Posterior cingulate gyrus (tissue), 11 donors: Measurements from ENCODE around the gene ROBO1.

Source experiments
- DNase-seq, 10 donors: peaks; one replicate each; pipeline versions ENCODE4 v3.0.0 to v3.0.0-alpha.2; 2020 to 2021; ENCODE audit warnings: mixed read lengths in 3 of 10
- intact Hi-C: fragments of 100-400 bp; cut with DNase I; formaldehyde crosslinking; loops from one replicate; pipeline ENCODE4 v1.15.1; 2023

Gene ROBO1

DNA sequence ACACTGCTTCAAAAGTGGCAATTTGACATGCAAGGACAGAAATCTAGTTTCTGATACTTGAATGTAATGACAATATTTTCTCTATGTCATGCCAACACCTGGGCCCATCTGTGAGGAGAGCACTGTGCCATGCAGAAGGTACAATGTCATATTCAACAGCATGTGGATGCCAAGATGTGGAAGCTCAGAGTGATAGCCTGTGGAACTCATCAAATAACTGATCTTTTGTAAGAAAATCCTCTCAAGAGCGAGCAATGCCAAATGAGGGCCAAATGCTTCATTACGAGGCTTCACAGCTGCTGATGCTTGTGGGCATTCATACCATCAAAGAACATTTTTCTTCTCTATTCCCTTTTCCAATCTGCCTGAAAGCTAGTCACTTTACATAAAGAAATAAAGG, 95.1 kb downstream of the ROBO1 start:
- DNase-seq: no peak
- intact Hi-C loops: no loop called here

DNA sequence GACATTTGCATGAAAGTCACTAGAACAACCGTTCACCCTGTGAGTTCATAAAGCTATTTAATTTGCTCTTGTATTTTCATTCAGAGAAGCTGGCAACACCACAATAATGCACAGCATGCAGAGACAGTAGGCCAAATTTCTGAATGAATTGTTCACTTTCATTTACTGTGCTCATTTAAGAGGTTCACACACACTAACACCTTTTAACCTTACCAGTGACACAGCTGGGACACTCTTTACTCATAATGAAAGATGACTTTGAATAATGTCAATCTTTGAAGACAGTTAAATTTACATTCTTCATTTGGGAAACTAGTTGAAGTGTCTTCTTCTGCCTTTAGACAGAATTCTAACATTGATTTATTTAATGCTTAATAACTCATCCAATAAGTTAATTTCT, 95.7 kb downstream of the ROBO1 start:
- intact Hi-C loops: no loop called here
- DNase-seq: no peak

DNA sequence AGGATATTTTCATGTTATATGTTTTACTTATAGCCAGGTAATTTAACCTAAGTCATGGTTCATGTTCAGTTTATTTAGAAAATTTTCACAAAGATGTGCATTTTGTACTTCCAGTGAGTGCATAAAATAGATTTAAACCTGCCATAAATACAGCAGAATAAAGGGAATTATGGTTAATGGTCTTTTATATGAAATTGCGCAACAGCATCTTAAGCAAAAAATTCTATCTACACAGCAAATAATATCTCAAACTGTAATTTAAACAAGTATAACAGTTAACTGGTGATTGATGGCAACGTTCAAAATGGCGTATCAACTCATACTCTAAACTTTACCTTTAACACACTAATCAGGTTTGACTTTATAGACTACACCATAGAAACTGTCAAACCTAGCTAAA, 97.6 kb downstream of the ROBO1 start:
- DNase-seq: no peak
- intact Hi-C loops: no loop called here

DNA sequence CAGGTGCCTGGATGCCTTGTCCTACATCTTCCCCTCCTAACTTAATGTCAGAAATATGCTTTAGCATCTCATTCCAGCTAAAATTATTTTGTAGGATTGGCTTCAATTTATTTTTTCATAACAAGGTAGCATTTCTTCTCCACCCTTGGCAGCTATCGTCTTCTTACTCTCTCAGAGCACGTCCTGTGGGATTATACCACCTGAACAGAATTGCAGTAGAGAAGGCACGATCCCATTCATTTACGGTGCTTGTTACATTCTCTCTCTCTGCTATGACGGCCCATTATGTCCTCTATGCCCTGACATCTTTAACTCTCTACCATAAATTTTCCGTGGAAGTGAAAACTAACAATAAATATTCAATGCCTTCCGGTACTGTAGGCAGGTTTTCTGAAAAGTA, 103.3 kb downstream of the ROBO1 start:
- no peak for DNase-seq
- intact Hi-C loops: no loop called here

DNA sequence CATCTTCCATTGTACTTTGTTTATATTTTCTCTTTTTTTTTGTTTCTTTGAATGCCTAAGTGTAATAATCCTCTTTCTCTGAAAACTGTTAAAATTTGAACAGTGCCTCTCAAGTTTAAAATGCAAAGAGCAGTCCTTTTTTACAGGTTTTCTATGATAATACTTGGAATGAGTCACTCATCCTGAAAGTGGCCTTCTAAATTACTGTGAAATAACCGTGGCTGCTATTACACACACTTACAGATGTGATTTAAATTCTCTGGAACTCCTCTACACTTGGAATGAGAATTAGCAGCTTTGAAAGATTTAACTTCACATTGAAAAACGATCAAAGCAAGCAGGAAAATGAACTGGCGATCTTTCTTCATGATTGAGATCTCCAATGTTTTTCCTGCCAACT, 105.9 kb downstream of the ROBO1 start:
- no peak for DNase-seq
- intact Hi-C loops: no loop called here

DNA sequence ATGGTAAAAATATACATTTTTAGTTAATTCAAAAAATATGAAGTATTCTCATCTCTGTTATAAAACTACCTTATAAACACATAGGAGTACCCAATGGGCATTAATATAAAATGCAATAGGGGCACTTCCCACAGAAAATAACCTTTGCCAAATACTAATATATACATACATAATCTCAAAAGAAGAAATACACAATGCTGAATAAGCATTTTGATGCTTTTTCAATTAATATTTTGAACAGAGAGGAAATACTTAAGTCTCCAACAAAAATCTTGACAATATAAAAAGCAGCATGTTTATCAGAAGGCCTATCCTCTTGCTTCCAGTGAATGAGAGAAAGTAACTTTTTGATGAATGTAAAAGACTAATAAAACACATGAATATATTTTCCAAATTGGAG, 110.7 kb downstream of the ROBO1 start:
- no peak for DNase-seq
- intact Hi-C loops: no loop called here

DNA sequence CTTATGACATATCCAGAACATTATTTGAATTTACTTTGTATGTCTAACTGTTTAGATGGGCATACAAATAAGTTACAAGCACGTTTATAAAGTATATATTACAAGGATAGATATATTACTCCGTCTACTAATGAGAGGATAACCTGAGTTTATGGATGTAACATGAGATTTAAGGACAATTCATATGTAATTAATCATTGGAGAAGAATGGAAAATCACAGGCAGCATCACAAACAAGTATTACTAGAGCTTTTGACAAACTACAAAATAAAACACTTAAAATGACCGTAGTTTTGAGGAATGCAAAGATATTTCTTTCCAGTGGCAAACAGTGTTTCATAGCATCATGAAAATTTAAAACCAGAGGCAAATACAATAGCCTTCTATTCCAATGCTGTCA, 113.8 kb downstream of the ROBO1 start:
- no peak for DNase-seq
- intact Hi-C loops: no loop called here

DNA sequence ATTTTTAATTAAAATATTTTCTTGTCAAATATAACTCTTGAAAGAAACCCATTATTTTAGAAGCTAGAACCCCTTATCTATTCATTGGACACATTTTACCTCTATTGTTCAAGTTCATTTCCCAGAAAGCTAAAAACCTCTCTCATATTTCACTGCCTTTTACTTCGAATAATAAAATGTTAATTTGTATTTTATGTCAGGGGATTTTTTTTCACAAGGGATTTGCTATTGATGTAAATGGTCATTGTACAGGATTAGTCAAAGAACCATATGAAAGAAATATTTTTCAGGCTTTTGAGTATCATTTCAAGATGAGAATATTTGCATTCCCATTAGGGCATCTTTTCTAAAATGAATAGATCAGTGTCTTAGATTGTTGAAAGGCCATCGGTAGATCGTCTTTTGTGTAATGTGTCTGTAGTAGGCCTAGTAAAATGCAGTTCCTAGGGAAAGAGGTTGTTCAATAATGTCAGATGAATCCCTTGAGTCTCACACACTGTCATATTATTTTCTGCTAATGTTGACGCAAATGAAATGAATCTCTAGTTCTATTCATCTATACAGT, 114.5 kb downstream of the ROBO1 start:
- intact Hi-C loops: no loop called here
- no peak for DNase-seq

DNA sequence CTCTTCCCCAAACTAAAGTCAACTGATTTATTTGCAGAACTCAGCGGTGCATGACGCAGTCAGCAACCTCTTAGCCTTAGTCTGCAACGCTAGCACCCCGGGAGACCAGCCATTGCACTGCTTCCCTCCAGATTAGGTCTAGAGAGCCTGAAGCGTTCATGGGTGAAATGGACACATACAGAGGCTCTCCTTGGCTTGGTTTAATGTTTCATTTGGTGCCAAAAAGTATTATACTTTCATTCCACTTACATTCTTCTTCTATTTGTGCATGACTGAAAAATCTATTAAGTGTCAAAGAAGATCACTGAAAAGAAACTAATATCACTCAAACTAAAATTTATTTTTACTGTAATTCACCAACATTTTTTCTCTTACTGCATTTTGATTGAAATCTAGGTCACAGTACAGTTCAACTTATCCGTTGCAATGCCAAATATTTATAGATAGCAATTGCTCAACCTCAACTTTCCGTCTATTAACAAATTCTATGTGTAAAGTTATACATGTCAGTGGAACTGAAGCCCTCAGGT, 116.2 kb downstream of the ROBO1 start:
- intact Hi-C loops: no loop called here
- no peak for DNase-seq

DNA sequence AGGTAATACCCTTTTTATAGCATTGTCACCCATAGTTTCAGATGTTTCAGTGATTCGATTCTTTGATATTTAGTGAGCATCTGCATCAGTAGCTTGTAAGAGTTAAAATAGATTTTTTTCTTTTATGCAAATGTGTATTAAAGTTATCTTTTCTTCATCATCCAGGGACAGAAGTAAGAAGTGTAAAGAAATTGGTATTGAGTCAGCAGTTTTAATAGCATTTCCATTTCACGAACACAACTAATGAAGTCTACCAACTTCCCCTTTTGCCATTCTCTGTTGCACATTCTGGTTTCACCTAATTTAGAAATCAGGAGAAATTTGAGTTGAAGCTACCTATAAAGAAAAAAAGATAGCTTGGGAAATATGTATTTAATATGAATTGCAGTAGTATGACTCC, 127.9 kb downstream of the ROBO1 start:
- intact Hi-C loops: no loop called here
- DNase-seq: no peak

DNA sequence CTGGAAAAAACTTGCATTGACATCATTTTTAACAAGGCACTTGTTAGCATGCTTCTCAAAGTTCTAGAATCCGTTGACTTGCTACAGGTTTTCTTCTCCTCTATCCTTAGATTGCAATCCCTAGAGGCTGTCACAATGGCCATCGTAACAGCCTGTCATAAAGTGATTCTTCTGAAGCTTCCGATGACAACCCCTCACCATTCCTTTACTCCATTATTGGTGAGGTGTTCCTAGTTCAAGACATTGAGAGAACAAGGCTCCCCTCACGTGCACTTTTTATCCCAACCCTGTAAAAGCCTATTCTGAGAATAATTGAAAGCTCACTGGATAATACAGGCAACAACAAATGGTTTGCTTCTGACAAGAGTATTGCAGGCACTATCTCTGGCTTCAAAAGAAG, 131.4 kb downstream of the ROBO1 start:
- intact Hi-C loops: no loop called here
- DNase-seq: no peak

DNA sequence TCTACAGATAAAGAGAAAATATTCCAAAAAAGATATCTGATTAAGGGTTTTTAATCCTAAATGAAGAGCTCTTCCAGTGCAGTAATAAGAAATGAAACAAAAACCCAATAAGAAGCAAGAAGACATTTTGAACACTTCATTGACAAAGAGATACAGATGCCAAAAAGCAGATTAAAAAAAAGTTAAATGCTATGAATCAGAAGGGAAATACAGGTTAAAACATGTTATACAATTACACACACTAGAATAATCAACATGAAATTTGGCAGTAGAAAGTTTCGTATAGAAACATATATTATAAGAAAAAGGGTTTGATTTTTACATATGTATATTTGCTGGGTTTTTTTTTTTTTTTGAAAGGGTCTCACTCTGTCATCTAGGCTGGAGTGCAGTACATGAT, 135.0 kb downstream of the ROBO1 start:
- intact Hi-C loops: no loop called here
- DNase-seq: no peak

DNA sequence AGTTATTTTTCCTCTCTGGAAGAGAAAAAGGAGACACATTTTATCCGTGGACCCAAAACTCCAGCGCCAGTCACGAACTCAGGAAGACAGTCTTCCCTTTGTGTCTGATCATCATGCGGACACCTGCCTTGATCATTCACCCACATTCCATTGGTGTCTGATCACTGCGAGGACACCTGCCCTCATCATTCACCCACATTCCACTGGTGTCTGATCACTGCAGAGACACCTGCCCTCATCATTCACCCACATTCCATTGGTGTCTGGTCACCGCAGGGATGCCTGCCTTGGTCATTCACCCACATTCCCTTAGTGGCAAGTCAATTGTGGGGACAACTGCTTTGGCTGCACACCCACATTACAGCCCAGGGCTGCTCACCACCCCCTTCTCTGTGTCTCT, 148.9 kb downstream of the ROBO1 start:
- no peak for DNase-seq
- intact Hi-C loops: no loop called here

DNA sequence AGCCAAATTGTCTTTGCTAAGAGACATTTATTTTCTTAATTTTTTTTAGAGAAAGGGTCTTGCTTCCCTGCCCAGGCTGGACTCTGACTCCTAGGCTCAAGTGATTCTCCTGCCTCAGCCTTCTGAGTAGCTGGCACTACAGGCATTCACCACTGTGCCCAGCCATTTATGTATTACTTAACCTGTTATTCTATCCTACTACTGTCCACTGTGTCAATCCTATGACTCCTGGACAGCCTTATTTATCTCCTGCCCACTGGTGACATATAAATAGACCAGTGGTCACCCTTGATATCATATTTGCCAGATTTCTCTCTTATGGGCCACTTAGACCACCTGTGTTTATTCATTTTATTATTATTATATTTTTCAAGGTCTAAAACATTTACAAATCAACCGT, 161.4 kb downstream of the ROBO1 start:
- intact Hi-C loops: no loop called here
- no peak for DNase-seq

DNA sequence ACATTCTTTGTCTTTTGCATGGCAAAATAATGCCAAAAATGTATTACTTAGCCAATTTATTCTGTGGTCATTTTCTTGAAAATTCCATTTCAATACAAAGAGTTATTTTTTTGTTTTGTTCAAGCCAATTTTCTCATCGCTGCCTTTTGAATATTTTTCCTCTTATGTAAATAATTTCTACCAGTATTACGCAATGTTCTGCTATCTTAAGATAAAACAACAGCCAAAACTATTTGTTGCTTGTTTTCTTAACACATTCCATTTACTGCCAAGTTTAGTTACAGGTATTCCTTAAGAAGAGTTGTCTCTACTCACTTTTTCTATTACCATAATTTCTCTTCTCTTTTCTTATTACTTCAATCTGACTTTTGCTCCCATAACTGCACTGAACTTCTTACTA, 163.1 kb downstream of the ROBO1 start:
- DNase-seq: no peak
- intact Hi-C loops: no loop called here

DNA sequence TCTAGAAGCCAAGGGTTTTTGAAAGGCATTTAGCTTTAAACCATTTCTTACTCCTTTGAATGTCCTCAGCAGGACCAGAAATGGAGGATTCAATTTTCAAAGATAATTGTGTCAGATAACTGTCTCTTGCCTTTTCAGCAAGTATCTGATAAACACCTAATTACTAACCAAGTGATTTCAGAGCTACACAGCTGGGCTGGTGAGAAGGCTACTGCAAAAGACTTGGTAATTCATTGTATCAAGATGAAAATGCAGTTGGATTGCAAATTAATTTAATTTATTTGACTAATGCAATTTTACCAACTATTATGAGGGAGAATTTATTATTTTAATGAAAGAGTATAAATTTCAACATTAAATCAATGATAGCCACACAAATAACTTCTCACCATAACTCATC, 165.4 kb downstream of the ROBO1 start:
- intact Hi-C loops: no loop called here
- DNase-seq: no peak

DNA sequence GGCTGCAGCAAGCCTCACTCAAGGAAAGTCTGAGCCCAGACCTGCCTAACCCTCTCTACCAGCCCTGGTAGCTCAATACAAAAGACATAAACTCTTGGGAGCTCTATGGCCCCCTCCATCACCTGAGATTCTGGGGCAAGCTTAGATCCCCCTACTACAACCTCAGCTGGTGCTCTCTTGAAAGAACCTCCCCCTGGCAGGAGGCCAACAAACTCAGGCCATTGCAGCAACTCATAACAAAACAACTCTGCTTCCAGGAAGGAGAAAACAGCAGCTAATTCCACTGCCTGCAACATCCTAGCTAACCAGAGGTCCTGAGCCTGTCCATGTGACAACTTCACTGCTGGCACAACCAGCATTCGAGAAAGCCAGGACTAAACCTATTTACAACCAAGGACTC, 169.2 kb downstream of the ROBO1 start:
- peak in 3 of 10 donors; percentile 6 to 57 (median 49) for DNase-seq
- intact Hi-C loops: no loop called here

DNA sequence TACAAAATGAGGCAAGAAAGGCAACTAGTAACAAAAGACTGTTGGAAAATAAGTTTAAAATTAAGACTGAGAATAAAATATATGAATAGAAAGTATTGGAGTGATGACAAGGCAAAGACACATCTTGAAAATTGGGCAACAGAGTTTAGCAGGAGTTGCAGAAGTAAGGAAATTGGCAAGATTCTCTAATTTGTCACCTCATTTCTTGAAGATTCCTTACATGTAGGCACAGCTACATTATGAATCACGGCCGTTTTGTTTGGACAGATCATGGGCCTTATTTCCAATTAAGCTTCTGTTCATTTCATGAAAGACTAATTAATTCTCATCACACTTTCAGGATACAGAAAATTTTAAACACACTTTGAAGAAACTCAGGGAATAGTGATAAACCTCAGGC, 170.1 kb downstream of the ROBO1 start:
- no peak for DNase-seq
- intact Hi-C loops: no loop called here

DNA sequence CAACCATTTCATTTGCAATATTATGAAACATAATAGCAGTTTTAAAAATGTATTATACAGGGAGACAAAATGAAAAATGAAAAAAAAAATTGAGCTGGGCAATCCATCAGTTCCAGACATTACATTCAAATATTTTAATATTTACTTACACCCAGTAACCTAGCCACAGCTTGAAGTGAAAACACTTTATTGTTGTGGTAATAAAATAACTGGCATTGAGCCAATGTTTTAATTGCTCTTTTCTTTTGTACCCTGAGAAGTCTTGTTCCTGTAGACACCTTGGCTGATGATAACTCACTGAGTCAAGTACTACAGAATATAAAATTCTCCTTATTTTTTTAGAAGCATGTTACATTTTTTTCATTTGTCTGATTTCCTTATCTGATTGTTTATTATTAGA, 180.6 kb downstream of the ROBO1 start:
- DNase-seq: no peak
- intact Hi-C loops: no loop called here

DNA sequence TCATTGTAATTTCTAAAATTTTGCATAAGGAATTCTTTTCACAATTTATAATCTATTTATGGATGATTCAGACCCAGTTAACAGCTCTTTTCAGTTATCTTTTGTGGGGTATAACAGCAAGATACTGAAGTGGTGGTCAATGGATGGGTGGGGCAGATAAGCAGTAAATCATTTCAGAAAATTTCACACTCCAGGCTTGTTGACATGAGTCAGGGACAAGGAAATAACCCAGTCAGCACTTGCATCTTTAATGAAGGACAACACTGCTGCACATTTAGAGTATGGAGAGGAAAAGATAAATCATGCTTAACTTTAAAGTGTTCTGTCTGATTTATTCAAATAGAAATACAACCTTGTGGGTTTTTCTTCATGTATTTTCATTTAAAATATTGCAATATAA, 181.6 kb downstream of the ROBO1 start:
- intact Hi-C loops: no loop called here
- DNase-seq: no peak

DNA sequence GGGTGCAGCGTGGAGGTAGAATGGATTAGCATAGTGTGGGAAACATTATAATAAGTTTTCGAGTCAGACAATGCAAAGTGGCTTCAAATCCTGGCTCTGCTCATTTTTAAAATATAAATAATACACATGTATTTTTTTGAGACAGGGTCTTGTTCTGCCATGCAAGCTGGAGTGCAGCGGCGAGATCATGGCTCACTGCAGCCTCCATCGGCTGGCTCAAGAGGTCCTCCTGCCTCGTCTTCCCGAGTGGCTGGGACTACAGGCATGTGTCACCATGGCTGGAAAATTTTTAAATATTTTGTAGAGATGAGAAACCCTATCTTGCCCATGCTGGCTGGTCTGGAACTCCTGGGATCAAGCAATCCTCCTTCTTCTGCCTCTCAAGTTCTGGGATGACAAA, 194.9 kb downstream of the ROBO1 start:
- DNase-seq: peak in 2 of 10 donors; percentile 46 to 55
- intact Hi-C loops: no loop called here

DNA sequence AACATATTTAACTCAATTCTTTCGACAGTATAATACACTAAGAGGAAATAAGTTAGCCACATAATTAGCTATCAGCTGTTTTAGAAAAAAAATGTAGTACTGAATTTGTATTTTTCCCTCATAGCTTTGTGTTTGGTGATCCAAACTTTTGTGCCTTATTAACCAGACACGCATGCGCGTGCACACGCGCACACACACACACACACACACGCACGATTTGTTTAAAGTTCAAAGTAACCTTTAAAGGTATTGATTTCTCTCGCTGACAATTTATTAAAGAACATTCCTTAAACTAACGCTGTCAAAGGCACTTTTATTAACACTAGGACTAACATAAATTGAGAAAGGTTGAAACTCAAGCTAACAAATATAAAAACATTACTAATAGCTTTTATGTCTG, 198.9 kb downstream of the ROBO1 start:
- intact Hi-C loops: no loop called here
- DNase-seq: no peak

DNA sequence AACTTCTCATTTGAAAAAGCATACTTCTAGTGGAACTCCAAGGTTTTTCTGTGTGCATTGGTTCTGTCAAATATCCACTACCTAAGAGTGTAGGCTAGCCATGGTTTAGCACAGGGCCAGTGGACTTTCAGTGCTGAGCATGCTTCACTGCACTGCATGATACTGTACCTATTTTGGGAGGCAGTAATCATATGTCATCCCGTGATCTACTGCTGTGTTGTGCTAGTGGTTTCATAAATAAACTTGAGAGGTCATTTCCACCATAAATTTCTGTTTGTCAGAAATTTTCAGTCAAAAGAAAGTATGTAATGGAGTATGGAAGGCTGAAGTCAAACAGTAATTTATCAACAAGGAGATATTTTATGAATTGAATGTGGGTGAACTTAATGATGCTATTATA, 203.6 kb downstream of the ROBO1 start:
- intact Hi-C loops: no loop called here
- DNase-seq: no peak
